Fibroblast of skin of abdomen (primary cell): ENCODE measurements around the gene GNL1.
A peak's percentile ranks its signal among the peaks of the same experiment; 100 is the strongest.

Experiments
- DNase-seq: peaks from one replicate; pipeline ENCODE4 v3.0.0-alpha.2; 2013

GNL1 gene

DNA sequence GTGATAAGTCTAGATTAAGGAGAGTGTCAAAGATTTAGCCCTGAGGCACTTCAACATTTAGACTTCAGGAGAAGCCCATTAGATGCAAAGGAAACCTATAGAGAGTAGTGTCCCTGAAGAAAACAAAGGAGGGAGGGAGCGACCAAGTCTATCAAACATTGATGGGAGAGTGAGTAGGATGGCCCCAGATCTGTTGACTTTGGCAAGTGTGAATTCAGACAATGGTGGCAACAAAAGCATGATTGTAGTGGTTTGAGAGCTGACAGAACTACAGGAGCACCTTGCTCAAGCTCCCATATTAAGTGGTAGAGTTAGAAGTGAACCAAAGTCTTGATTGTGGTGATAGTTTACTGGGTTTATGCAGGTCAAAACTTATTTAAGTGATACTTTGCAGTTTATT is 14.0 kb upstream of the GNL1 start:
- DNase-seq, result no peak

DNA sequence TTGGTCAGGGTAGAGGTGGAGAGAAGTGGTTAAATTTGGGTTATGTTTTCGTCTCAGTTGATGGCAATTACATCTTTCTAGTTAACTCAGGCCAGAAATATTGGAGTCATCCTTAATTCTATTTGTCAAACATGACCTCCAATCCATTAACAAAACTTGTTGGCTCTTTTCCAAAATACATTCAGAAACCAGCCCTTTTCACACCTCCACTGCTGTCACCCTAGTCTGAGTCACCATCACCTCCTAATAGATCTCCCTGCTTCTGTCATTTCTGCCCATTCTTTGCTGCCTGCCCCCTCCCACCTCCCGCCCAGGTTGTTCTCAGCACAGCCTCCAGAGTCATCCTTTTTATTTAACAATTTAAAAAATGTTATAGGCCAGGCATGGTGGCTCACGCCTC is 12.0 kb upstream of the GNL1 start:
- no peak for DNase-seq

DNA sequence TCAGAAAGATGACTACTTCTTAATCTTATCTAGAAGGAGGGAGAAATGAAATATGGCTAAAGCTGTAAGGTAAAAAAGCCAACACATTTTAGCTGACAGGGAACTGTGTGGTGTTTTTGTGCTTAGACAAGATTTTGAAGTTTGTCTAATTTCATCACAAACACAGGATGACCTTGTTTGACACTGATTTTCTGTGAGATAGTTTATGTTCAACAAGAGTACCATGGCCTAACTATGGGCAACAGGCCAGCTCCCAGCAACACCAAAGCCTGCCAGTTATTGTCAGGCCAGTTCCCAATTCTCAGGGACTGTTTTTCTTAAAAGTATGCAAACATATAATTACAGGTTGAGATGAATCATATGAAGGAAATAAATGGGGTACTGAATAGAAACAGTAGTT is 9.5 kb upstream of the GNL1 start:
- no peak for DNase-seq

DNA sequence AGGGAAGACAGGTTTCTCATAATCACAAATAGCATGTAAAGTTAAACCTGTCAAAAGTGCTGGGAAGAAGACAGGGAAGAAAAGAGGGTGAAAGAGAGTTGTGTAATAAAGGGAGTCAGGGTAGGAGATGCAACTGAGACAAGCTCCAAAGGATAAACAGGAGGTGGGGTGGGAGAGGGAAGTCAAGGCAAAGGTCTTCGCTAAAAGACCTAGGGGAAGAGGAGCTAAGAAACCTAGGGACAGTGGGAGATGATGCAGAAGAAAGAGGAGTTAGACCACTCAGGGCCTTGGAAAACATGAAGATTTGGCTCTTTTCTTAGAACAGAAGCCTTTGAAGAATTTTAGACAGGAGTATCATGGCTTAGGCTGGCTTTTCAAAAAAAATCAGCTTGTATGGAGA is 7.8 kb upstream of the GNL1 start:
- DNase-seq, result no peak

DNA sequence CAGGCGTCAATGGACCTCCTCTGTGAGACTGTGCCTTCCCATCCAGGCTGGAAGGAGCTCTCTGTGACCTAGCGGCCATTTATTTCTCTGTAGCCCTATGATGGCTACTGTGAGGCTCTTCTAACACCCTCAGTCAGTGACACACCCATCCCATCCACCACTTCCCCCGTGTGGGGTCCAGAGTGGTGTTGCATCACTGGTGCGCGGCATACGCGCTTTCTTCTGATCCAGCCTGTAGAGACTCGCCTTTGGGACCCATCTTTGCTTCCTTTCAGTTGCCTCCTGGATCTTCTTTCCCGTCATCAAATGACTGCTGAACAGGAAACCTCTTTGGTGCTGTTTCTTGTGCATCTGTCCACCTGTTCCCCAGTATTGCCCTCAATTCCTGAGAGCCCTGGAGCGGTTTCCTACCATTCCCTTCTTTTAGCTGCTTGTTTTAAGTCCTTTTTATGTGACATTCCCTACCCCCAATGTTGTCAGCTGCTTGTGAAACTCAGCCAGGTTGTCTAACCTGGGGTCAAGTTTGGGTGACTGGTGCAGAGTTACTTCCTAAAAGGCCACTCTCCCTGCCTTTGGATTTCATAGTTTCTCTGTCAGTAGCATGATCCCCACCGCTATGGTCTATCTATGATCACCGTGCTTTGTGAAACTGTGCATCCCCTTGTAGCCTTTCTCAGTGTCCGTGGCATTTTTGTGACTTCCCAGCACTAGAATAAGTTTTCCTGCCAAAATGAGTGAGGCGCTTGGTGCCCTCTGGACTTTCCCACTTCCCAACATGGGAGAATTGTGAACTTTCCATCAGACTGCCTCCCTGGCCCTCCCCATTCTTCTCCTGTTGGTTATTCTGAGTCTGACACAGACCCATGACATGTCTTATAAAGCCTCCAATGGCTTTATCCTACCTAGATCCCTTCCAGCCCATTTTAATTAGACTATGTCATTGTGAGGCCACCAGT is 6.5 kb upstream of the GNL1 start:
- DNase-seq, result no peak

DNA sequence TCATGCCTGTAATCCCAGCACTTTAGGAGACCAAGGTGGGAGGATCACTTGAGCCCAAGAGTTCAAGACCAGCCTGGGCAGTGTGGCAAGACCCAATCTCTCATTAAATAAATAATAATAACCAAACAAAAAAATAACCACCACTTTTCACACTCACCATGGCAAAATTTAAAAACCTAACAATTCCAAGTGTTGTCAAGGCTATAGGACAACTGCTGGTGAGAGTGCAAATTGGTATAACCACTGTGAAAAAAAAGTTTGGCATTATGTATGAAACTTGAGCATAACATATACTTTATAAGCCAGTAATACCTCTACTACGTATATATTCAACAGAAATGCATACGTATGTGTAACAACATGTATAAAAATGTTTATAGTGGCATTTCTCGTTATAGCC is 4.6 kb upstream of the GNL1 start:
- no peak for DNase-seq

DNA sequence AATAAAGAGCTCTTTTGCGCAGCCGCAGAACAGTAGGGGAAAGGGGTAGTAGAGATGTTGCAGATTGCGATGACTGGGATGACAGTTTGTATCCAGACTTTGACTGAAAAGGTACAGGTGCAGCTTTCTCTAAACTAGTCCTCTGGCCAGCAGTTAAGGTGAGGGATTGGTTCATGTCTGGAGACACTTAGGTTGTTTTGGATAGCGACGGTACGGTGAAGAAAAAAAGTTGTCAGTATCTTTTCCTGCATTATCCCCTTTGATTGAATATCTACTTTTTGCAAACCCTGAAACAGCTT is 1.3 kb upstream of the GNL1 start:
- DNase-seq, result no peak

DNA sequence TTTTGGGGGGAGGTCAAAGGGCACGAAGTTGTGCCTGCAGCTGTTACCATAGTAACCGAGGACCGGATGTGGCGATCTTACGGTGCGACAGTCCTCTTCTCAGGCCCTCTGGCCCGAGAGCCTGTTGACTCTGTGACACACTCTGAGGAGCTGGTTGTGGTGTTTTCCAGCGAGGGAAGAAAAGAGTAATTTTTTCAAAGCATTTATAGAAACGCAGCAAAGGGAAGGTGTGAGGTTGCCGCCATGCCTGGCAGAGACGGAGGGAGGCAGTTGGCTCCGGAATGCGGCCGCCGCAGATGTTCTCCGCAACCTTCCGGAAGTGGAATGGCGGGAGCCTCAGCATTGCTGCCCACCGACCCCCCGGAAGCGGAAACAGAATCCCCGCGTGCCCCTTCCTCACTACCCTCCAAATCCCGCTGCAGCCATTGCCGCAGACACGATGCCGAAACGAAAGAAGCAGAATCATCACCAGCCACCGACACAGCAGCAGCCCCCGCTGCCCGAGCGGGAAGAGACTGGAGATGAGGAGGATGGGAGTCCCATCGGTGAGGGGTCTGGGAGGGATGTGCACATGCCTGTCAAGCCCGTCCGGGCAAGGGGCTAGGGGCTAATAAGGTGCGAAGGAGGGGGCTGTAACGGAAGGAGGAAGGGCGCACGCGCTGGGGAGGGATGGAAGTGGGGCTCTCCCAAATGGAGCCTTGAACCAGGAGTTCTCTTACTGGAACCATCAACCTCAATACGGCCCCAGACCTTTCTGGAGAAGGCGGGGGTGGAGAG is 805 bp upstream of the GNL1 start, which contains the start of gene PRR3:
Gene PRR3 (plus strand): TSS at position 390 of the 777 bp plus-strand sequence. CDS start 50 bp downstream, at position 440.
- peak; percentile 88 for DNase-seq

DNA sequence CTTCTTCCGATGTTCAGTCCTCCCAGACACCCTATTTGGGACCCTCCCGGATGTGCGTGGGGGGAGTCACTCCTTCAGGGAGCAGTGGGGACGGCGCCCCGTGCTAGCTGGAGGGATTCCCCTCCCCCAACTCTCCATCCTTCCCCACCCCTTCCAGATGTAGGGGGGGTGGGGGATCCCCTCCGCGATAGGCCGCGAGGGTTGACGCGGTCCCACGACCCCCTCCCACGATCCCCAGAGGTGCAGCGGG is 548 bp downstream of the GNL1 start:
- DNase-seq, result no peak

DNA sequence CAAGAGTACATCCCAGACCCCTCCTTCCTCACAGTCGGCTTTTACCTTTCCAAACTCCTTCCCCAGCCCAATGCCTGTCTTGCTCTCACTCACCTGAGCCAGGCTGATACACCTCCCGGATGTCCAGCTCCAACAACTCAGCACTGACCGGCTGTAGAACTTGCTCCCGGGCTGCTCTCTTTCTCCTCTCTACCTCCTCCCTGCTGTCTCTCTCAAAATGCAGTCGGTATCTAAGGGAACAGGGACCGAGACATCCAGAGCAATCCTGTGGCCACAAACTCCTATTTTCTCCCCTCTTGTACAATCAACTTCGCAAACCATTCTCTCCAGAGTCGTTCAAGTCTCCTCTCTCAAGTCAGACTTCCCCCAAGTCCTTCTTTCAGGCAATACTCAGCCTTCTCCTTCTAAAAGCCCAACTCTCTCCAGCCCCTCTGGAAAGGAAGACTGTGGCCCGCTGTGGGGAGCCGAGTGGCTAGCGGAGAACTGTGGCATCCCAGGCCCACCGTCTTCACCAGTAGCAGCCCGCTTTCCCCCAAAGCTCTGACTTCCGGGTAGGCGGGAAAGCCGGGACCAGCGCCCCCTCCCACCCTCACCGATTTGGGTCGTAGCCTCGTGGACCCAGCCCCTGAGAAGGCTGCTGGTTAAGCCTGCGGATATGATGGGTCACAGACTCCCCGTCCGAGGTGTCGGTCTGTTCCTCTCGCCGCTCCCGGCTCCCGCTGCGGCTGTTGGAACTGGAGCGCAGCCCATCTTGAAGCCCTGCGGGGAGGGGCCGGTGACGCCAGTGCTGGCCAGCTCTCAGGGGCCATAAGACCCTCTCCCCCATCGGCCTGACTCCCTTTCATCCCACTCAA is 1.1 kb downstream of the GNL1 start:
- DNase-seq, result peak; percentile 37

DNA sequence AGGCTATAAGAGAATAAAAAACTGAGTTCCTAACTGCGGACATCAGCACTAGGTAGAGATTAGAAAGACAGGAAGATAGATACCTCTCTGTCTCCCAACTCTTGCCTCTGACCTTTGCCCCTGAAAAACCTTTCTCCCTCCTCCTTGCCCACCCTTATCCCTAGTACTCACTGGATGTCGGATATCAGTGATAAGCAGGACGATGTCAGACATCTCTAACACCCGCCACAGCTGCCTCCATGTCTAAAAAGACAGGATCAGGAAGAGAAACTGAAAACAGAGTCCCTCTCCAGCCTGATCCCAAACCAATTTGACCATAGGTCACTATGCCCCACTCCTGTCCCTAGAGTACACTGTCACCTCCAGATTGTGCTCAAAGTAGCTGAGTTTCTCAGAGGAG is 1.9 kb downstream of the GNL1 start:
- DNase-seq, result no peak

DNA sequence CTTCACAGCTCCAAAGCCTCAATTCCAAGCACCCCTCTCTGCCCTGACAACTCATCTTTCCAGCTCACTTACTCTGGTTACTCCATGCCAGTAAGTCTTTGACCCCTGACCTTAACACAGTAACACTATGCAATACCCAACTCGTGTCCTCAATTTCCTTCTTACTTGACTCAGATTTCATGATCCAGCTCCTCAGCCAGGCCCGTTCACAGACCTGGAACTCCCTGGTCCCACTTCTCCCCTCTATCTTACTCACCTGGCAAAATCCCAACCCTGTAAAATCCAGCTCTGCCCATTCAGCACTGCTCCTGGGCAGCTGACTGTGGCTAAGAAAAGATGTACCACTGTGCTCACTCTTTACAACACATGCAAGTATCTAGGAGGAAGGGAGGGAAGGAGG is 7.9 kb downstream of the GNL1 start:
- no peak for DNase-seq

DNA sequence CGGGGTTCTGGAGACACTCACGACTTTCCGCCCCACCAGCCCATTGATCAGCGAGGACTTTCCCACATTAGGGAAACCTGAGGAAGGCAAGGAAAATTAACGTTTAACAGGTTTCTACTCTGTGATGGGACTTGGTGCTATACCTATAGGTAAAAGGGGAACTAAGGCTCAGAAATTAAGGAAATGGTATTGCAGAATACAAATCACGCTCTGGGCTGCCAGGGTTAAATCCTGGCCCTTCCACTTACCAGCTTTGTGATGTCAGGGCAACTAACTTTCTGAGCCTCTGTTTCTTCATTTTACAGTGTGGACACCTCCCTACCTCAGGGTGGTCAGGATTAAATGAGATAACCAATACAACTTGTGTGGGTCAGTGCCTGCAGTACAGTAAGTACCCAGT is 8.8 kb downstream of the GNL1 start:
- no peak for DNase-seq

DNA sequence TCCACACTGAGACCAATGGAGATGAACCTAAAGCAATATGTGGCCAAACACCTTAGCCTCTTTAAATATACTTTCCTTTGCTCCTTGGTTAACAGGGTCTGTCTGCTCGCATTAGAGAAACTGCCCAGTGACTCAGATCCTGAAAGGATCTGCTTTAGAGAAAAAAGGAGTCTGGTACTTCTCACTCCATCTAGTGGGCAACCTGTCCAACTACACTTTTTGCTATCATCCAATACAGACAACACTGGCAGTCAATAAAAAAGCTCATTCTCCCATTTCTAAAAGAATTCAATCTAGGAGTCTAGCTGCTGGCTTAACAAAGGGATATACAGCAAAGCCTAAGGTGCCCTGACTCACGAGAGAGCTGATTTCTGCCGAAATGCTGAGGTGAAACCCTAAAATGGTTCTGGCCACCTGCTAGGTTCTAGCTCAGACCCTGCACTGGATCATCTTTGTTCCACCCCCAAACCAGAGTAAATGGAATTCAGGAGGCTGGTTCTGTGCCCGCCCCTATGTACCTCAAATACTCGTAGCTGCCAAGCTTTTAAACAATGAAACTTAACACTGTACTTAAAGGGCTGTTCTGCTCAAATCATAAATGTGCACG is 11.5 kb downstream of the GNL1 start:
- peak; percentile 69 for DNase-seq

DNA sequence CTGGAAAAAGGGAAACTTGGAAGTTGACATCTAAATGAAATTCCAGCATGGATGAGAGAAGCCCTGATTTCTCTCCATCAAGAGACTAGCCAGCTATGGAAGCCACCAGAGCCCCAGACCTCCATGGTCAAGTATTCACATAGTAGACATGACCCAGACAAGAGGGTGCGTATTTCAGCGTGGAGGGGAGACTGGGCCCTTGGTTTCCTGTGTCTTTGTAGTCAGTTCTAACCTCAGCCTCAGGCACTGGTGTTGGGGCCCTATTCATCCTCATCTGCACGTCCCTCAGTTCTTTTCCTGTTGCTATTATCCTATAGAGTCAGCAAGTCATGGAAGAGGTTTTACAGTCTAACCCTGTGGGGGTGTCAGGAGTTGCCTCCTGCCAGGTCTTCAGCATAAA is 12.5 kb downstream of the GNL1 start:
- DNase-seq, result no peak

DNA sequence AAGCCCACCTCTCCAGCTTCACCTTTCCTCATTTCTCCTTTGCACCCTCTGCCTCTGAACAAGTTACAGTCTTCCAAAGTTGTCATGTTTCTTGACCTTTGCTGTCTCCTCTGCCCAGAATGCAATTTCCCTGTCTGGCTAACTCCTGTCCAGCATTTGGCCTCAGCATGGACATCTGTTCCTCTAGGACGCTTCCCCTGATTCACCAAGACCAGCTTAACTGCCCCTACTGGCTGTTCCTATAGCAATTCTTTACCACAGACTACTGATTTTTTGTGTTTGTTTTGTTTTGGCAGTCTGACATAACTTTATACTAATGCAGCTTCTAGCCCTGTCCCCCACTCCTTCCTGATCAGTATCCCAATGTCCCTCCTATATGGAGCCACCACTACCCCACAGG is 13.4 kb downstream of the GNL1 start:
- DNase-seq, result no peak

DNA sequence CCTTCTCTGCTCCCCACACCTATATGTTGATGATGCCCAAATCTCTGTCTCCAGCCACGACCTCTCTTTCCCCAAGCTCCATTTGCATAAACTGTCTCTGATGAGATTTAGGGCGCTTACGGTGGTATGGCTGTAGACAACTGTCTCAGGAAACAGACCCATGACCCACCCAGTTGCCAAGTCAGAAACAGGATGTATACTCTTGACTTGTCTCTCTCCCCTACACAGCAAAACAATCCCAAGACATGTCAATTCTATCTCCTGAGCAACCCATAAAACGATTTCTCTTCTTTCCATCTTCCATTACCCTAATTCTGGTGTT is 13.9 kb downstream of the GNL1 start:
- no peak for DNase-seq

DNA sequence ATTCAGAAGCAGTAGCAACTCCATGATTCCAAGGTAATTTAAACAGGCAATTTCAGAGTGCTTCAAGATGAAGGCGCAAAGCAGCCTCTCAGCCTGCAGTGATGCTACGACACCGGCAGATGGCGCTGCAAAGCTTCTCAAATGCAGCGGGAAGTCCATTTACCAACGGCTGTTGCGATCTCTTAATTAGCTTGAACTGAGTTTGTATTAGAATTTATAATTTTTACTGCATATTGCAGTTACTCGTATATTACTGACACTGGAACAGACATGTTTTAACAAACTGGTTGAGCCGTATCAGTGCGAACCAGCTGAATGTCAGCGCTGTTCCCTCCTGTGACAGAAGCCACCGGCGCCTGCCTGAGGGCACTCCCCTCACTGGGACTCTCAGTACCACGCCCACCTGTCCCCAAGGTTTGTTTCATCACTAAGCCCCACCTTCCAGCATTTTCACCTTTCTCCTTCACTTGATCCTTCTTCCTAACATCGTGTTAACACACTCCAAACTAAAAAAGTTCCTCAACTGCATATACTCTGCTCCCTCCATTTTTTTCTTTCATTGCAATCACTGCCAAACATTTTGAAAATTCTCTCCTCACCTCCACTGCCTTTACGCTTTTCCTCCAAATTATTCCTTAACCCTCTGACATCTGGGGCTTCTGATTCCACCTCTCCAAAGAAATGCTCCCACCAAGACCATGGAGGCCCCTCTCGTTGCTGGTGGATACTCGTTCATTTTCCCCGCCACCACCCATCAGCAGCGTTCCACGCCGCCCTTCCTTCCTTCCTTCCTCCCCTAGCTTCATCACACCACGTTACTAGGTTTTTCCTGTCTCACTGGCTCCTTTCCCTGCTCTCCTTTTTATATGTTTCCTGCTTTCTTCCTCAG is 14.5 kb downstream of the GNL1 start:
- peak; percentile 79 for DNase-seq

DNA sequence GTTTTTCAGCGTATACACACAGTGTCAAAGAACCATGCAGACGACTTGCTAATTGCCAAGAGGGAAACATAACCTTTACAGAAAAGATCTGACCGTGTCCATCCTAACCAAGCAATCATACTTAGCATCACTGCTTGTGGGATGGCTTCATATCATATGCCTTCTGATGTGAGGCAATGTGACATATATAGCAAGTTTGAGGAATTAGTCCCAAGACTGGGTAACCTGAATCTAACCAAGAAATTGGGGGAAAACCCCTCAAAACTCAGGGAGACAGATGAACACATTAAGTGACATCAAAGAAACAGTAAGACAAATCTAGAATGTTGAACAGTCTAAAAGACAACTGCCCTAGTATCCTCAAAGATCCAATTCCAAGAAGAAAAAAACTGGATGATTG is 18.4 kb downstream of the GNL1 start:
- DNase-seq, result no peak

DNA sequence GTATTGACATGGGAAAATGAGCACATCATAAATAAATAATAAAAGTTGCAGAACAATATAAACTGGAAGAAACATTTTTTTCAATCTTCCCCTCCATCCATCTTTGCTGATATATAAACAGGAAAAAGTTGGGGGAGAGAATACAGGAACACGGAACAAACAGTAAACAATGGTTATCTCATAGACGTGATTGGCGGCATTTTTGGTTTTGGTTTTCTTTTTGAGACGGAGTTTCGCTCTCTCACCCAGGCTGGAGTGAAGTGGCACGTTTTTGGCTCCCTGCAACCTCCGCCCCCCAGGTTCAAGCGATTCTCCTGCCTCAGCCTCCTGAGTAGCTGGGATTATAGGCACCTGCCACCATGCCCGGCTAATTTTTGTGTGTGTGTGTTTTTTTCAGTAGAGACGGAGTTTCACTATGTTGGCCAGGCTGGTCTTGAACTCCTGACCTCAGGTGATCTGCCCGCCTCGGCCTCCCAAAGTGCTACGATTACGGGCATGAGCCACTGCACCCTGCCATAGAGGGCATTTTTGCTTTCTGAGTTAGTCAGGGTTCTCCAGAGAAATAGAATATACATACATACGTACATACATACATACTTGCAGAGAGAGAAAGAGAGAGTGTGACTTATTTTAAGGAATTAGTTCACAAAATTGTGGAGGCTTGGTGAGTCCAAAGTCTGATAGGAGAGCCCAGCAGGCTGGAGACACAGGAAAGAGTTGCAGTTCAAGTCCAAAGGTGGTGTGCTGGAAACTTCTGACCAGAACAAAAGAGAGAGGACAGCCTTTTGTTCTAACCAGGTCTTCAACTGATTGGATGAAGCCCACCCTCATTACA is 22.6 kb downstream of the GNL1 start:
- DNase-seq, result no peak

DNA sequence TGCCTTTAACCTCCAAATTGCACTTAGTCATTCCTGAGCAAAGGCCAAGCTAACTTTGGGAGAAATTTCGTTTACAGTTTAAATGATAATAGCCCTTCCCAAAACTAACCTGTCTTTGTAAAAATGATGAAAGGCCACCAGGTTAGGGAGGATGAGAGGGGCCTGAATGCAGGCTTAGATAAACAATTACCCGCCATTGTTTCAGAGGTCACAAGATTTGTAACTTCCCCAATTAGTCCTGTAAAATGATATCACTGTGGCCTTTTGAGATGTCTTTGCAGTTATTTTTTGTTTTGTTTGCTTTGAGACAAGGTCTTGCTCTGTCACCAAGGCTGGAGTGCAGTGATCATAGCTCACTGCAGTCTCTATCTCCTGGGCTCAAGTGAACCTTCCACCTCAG is 26.3 kb downstream of the GNL1 start:
- no peak for DNase-seq
